SU-DHL-6 (cell line): Measurements from ENCODE around the gene ARHGEF37.

Experiments
- H2AFZ ChIP-seq: fragments of 200-600 bp; sonication (generic); 2 replicates; pipeline ENCODE4 v1.6.1; 2014; ENCODE audit warnings: low read depth, mild to moderate bottlenecking, moderate library complexity, mixed read lengths, antibody characterized with exemption, low read length; ENCODE audit not compliant: severe bottlenecking
- H3F3A ChIP-seq: fragments of 200-600 bp; shearing (Covaris generic); 2 replicates; pipeline ENCODE4 v1.6.0; 2016; ENCODE audit warnings: antibody characterized with exemption, mild to moderate bottlenecking; ENCODE audit not compliant: insufficient read depth
- H3K27ac ChIP-seq: fragments of 200-600 bp; sonication (generic); 2 replicates; pipeline ENCODE4 v1.5.1; 2016; ENCODE audit warnings: low read depth, mild to moderate bottlenecking, low read length, moderate library complexity, mixed read lengths
- H3K27me3 ChIP-seq: fragments of 200-600 bp; sonication (generic), shearing (Covaris generic); 2 replicates; pipeline ENCODE4 v1.6.0; 2014; ENCODE audit warnings: mild to moderate bottlenecking, low read length
- H3K36me3 ChIP-seq: fragments of 200-600 bp; sonication (generic); 2 replicates; pipeline ENCODE4 v1.6.1; 2014; ENCODE audit warnings: mild to moderate bottlenecking, low read length, mixed read lengths
- H3K4me2 ChIP-seq: fragments of 300-600, 200-600 bp; shearing (Covaris generic), sonication (generic); 2 replicates; pipeline ENCODE4 v1.6.0; 2014; ENCODE audit warnings: low read length, low read depth, mild to moderate bottlenecking; ENCODE audit not compliant: poor library complexity, severe bottlenecking
- H3K4me3 ChIP-seq: fragments of 200-600 bp; sonication (generic); 2 replicates; pipeline ENCODE4 v1.5.1; 2014; ENCODE audit warnings: antibody characterized with exemption, low read length, mild to moderate bottlenecking, mixed read lengths; ENCODE audit not compliant: insufficient read depth, poor library complexity, severe bottlenecking
- H3K79me2 ChIP-seq: fragments of 200-600 bp; sonication (generic); 2 replicates; pipeline ENCODE4 v1.6.1; 2014; ENCODE audit warnings: mild to moderate bottlenecking, low read length, moderate library complexity; ENCODE audit not compliant: insufficient read depth
- H3K9ac ChIP-seq: fragments of 200-600 bp; sonication (generic); 2 replicates; pipeline ENCODE4 v1.7.0; 2014; ENCODE audit warnings: mild to moderate bottlenecking, low read length
- H3K9me2 ChIP-seq: fragments of 200-600 bp; sonication (generic); replicated peaks from 2 replicates; pipeline ENCODE4 v1.6.1; 2014; ENCODE audit warnings: low read length; ENCODE audit not compliant: insufficient read depth
- H3K9me3 ChIP-seq: fragments of 200-600 bp; sonication (generic); 2 replicates; pipeline ENCODE4 v1.6.1; 2014; ENCODE audit warnings: low read length, mixed read lengths; ENCODE audit not compliant: insufficient read depth
- H4K20me1 ChIP-seq: fragments of 200-600 bp; sonication (generic); 2 replicates; pipeline ENCODE4 v1.6.1; 2014; ENCODE audit warnings: low read depth, mild to moderate bottlenecking, antibody characterized with exemption, low read length, moderate library complexity, mixed read lengths
- CTCF ChIP-seq: fragments of 200-600 bp; sonication (generic); IDR thresholded peaks from one replicate; pipeline ENCODE4 v1.5.1; 2017; ENCODE audit warnings: antibody characterized with exemption, mild to moderate bottlenecking, low read length, moderate library complexity; ENCODE audit not compliant: insufficient read depth, poor library complexity, severe bottlenecking
- EZH2phosphoT487 ChIP-seq: fragments of 200-600 bp; sonication (generic), shearing (Covaris generic); conservative IDR thresholded peaks from 2 replicates; pipeline ENCODE4 v1.6.1; 2018; ENCODE audit warnings: mild to moderate bottlenecking, antibody characterized with exemption, low read length, moderate library complexity, mixed read lengths

Gene ARHGEF37

GRCh38 chr5:149656576-149657182 is 75.4 kb downstream of the ARHGEF37 start:
- Histone ChIP-seq H3K27ac (no peak overlapping the region), H3K79me2 (no peaks in the 10 kb centered on the region), H3F3A (peaks cover 3% of the 10 kb centered on the region; the same call in 1 of the 2 replicates), H3K27me3 (no peaks in the 10 kb centered on the region), H3K9me3 (no peaks in the 10 kb centered on the region), H2AFZ (no peak overlapping the region), H3K9me2 (no peaks in the 10 kb centered on the region), H3K4me3 (no peak overlapping the region), H3K36me3 (no peaks in the 10 kb centered on the region), H3K4me2 (no peak overlapping the region), H3K9ac (no peak overlapping the region), H4K20me1 (no peaks in the 10 kb centered on the region)
- no peak for TF ChIP-seq EZH2phosphoT487
- peak; percentile 73 for TF ChIP-seq CTCF

DNA sequence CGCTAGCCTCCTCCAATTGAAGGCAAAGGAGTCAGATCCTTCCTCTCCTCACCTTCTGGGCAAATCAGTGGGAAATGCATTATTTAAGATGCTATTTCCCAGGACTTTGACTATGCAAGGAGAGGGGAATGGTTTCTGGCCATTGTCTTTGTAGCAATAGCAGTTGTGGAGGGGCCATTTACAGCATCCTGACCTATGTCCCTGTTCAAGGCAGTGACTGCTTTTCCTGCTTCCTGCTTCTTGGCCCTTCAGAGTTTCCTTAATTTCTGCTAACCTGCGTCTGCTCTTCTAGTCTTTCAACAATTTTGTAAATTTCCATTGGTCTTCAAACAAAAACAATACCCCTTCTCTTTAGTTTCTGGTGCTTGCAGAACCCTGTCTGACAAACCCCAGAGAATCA is 76.0 kb downstream of the ARHGEF37 start:
- Histone ChIP-seq H3K4me2 (no peak overlapping the region), H2AFZ (no peak overlapping the region), H3K4me3 (no peak overlapping the region), H3K9me3 (no peaks in the 10 kb centered on the region), H3K9me2 (no peaks in the 10 kb centered on the region), H3K79me2 (no peaks in the 10 kb centered on the region), H3K27ac (no peak overlapping the region), H4K20me1 (no peaks in the 10 kb centered on the region), H3K27me3 (no peaks in the 10 kb centered on the region), H3K9ac (no peak overlapping the region), H3F3A (peaks cover 3% of the 10 kb centered on the region; the same call in 1 of the 2 replicates), H3K36me3 (no peaks in the 10 kb centered on the region)
- TF ChIP-seq CTCF = no peak
- TF ChIP-seq EZH2phosphoT487 = no peak

- H3K27me3 ChIP-seq = no peaks in the 10 kb centered on the region
- TF ChIP-seq CTCF = no peak
- no peak for TF ChIP-seq EZH2phosphoT487
Observed at GRCh38 chr5:149658299-149658698, 77.0 kb downstream of the ARHGEF37 start.

More at GRCh38 chr5:149658299-149658698, 77.0 kb downstream of the ARHGEF37 start:
- peaks cover 3% of the 10 kb centered on the region; the same call in 1 of the 2 replicates for H3F3A ChIP-seq
- H3K27ac ChIP-seq = no peak overlapping the region
- H2AFZ ChIP-seq = no peak overlapping the region
- no peak overlapping the region for H3K9ac ChIP-seq
- H3K4me2 ChIP-seq = no peak overlapping the region
- no peaks in the 10 kb centered on the region for H3K36me3 ChIP-seq
- no peaks in the 10 kb centered on the region for H3K79me2 ChIP-seq
- no peaks in the 10 kb centered on the region for H3K9me2 ChIP-seq
- no peaks in the 10 kb centered on the region for H3K9me3 ChIP-seq
- H4K20me1 ChIP-seq = no peaks in the 10 kb centered on the region
- no peak overlapping the region for H3K4me3 ChIP-seq
